GM19099 (cell line): ENCODE results near the gene KRT74.

Source experiments
- POLR2A ChIP-seq: IDR thresholded peaks from 3 replicates; pipeline ENCODE4 v1.6.1; 2011; ENCODE audit warnings: low read depth; ENCODE audit not compliant: insufficient read length; ENCODE audit errors: extremely low read depth

KRT74 gene

DNA sequence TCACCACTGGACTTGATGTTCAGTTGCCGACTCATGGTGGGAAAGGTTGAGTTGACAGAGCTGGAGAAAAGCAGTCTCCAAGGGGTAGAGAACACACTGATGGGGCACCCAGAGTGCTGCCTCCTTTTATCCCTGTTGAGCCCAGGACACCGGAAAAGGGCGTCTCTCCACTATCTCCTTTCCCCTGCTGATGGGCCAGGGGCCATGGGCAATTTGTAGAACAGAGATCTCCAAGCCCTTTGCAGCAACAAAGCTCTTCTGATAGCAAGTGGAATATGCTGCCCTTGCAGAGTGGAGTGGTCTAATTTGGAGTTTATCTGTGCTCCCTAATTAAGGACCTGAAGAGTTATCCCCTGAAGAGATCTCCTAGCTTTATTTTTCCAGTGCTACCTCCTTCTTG, at the start of gene KRT74:
TSS of gene KRT74 (minus strand) at position 101 of the 400 bp plus-strand sequence. CDS start at position 35, 66 bp downstream.
- TF ChIP-seq POLR2A, result no peak

DNA sequence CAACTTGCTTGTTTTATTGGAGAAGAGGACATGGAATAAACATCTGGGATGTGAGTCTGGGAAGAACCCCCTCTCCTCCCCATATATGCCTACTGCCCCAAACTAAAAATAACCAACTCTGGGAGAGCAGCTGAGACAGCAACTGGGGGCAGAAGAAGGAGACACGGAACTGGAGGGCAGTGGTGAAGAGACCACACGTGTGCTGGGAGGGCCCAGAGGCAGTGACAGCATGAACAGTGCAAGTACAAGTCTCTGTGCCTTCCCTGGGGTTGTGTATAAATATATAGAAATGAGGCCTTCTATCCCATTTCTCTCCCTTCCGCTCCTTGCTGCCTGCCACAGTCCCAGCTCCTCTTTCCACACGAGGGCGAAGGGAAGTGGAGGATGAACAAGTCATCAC, 48.7 kb upstream of the KRT74 start:
- no peak for TF ChIP-seq POLR2A

DNA sequence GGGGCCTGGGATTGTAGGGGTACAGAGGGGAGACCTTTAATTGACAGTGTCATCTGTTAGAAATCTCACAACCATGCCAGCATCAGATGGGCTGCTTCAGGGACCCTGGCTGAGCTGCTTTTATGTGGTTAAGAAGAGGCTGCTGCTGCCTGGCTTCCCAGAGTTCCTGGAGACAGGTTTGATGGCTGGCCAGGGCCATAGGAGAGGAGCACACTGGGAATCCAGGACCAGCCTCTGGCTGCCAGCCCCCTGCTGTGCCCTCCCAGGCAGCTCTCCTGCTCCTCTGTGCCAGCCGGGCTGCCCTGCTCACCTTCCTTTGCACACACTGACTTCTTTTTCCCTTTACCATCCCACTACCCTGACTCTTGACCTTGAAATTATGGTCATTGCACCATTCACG, 45.2 kb upstream of the KRT74 start:
- no peak for TF ChIP-seq POLR2A

DNA sequence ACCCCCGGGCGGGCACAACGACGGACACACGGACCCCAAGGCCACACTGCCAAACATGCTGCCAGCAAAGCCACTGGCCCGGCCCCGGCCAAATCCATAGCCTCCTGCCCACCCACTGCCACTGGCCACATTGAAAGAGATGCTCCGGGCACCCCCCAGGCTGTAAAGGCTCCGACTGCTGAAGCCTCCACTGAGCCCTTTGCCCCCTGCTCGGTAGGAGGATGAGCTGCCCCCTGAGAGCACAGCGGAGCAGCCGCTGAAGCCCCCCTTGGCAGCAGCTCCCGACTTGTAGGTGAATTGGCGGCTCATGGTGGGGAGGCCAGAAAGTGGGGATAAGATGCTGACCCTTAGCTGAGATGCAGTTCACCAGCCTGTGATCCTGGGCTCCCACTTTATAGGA, 44.6 kb upstream of the KRT74 start, which contains the start of gene KRT73:
TSS of gene KRT73 (minus strand) at position 344 of the 400 bp plus-strand sequence. CDS start at position 309, 35 bp downstream.
- no peak for TF ChIP-seq POLR2A

DNA sequence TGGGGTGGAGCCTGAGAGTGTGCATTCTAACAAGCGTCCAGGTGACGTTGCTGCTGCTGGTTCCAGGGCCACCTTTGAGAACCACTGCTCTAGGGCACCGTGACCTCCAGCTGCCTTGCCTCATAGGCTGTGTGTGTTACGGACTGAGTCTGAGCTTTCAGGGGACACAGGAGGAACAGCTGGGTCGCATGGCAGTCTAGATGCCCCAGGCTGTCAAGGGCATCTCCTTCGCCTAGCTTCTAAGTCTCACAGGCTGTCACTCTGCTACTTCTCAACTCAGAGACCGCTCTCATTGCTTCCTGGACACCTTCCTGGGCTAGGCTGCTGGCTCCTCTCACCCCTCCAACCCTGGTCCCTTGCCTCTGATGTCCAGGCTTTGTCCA, 43.8 kb upstream of the KRT74 start:
- no peak for TF ChIP-seq POLR2A

DNA sequence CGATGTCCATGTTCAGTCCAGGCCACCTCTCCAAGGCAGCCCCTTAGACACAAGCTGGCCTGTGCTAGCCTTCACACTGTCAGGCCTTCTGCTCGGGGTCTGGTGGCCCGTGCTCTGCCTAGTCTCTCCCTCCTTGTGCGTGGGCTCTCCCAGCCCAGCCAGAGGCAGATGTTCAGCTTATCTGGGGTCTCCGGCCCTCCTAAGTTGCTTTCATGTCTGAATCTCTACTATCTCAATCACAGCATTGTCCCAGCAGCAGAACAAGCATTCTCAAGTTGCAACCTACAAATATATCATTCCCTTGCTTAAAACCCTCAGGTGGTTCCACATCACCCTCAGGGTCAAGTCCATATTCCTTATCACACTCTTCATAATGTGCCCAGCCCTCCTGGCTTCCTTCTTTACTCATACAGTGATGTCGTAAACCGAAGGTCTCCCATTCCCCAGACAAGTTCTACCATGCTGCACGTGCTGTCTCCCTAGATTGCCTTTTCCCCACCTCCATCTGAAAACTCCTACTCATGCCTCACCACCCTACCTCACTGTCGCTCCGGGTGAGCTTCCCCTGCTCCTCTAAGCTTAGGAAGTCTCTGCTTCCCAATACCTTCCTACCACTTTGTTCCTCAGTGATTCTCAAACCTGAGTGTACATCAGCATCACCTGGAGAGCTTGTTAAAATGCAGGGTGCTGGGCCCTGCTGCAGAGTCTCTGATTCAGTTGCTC, 43.2 kb upstream of the KRT74 start:
- TF ChIP-seq POLR2A, result no peak

DNA sequence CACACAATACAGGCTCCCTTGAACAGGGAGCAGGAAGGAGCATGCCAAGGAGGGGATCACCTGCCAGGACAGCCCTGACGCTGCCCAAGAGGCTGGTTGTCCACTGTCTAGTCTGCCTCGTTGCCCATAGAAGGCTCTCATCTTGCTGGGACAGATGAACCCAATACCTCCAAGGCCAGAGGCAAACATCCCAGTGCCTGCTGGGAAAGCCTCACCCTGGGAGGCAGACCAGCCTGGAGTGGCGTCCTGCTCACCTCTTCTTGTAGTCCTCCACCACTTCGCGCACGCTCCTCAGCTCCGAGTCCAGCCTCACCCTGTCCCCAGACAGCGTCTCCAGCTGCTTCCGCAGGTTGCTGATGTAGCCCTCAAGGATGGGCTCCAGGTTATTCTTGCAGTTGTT, 42.3 kb upstream of the KRT74 start:
- TF ChIP-seq POLR2A, result no peak

DNA sequence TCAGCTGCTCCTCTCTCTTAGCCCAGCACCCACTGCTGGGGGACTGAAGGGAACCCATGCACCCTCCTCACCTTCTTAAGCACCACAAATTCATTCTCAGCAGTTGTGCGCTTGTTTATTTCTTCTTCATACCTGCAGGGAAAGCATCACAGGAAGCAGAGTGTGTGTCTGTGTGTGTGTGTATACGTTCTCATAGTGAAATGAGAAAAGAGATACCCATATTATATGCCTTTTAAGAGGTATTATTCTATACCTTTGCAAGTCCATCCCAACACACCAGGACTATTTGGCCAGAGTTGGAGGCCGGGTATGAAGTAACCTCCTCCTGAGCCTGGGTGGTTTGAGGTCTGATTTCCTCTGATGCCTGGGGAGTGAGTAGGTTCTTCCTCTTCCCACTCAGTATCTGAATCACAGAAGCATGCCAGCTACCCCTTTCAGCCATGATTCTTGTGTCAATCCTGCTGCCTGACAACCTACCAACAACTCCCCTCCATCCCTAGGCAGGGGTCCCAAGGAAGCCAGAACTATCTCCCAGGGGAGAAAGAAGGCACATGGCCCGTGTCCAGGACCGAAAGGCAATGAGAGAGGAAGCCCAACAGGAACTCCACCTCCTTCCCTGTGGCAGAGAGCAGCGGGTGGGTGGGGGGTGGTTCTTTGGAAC, 41.7 kb upstream of the KRT74 start:
- TF ChIP-seq POLR2A, result no peak

DNA sequence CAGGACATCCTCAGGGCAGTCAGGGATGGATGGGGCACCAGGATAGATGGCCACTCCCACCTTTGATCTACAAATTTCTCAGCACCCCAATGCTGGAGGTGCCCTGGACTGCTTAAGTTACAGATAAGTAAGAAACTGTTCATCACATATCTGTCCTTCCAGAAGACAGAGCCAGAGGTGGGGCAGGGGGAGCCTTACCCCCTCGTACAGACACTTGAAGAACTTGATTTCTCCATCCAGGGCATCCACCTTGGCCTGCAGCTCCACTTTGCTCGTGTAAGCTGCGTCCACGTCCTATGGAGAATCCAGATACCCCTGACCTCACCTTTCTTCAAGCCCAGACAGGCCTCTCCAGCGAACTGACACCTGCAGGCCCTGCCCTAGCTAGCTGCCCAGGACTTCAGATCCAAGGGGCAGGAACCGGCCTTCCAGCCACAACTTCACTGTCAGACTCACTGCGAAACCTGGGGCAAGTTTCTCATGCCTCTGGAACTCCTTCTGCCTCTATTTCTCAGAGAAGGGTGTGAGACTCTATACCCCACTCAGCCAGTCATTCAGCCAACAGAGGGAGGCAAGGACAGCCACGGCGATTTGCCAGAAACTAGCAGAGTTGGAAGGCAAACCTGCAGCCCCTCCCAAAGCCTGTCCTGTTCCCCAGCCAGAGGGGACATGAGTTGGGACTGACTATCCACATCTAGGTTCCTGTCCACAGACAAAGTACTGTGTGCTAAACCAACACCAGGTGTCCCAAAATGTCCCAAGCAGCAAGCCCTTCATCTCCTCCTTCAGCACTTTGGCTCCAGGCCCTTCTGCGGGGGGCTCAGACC, 41.0 kb upstream of the KRT74 start:
- TF ChIP-seq POLR2A, result no peak

DNA sequence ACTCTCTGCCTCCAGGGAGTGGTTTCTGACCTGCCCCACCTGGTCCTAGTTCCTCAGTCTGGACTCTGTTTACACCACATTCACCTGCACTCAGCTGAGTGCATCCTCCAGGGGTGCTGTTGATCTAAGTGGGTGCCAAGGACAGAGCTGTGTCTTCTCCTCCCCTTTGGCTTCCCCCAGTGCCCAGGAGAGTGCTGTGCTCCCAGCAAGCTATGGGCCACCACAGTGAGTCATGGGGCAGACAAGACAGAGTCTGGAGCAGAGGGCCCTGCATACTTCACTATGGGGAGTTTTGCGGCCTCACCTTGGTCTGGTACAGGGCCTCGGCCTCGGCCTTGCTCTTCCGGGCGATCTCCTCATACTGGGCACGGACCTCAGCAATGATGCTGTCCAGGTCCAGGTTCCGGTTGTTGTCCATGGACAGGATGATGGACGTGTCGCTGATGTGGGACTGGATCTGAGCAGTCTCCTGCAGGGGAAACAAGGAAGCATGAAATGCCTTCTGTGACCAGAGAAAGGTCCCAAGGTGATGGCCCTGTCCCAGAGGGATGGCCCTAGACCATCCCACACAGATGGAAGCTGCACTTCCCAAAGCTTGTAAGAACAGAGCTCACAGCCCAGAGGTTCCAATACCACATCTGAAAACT, 39.9 kb upstream of the KRT74 start:
- TF ChIP-seq POLR2A, result no peak

DNA sequence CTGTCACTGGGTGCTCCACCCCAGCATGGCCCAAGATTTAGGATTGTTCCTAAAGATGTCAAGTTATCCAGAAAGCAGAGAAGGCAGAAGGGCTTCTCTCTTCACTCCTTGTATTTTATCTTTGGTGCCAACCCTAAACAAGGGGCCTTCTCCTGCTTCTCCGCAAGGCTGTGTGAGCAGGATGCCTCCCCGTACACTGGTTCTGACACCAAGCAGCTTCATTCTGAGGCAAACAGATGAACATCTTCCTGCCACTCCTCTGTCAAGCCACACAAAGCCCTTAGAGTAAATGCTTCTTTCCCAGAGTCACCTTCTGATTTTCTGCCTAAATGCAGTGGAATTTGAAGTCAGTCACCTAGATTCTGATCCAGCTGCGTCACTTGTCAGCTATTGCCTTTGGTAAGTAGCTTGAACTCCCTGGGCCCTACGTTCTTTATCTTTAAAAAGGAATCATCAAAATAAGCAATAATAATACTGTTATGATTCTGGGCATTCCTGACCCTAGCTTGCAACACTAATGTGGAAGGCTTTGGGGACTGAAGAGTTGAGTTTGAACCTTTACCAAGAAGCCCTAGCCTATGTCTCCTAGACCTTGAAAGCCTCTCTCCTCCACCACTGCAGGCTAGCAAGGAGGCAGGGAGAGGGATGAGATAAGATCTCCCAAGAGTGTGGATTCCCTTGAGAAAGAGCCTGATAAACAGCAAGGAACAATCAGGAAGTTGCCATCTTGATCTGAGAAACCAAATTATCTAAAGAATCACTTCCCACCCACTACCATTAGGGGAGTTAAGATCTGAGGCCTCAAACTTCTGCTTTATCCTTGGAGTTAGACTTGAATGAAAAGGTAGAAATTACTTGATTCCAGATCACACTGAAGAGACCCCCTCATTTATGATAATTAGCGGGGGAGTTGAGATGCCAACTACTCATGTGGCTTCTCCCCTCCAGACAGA, 39.1 kb upstream of the KRT74 start:
- no peak for TF ChIP-seq POLR2A

DNA sequence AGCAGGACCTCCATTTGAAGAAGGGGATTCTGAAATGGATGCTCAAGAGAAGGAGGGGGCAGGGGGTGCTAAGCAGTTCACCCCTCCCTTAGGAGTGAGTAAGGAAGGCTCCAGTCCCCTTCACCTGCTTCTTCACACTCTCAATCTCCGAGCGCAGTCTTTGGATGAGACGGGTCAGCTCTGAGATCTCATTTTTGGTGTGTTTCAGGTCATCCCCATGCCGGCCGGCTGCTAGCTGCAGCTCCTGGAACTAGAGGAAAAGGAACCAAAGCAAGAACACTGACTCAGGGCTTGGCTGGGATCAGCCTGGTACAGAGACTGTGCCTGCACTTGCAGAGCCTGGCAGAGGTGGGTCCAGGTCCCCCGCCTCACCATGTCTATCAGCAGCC, 37.4 kb upstream of the KRT74 start:
- TF ChIP-seq POLR2A, result no peak

DNA sequence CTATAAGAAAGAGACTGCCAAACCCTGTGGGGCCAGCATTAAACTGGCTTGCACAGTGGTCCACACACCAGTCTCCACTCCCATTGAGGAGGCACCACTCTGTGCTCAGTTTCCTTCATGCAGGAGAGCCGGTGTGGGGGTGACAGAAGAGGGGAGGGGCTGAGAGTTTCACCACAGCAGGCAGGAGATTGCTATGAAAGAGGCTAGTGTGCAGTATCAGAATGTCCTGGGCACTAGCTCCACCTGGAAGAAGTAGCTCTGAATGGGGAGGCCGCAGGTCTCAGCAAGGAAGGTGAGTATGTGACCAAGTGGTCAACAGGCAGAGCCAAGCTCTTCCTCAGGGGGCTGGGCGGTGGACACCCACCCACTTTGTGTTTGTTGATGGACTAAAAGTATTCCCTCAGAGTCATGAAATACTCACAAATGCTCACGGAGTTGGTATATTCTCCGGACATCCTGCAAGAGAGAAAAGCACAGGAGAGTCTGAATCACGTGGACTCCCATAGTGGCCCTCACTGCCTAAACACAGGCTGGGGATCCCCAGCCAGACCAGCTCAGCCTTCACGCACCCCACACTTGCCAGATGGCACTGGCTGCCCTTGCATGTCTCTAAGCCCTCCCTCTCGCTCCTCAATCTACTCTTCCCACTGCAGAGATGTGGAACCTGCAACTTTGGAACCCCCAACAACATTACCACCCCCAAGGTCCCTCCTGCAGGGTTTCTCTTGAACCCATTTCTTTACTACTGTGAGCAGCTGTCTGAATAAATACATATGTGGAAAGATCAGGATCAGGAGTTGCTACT, 35.4 kb upstream of the KRT74 start:
- TF ChIP-seq POLR2A, result no peak

DNA sequence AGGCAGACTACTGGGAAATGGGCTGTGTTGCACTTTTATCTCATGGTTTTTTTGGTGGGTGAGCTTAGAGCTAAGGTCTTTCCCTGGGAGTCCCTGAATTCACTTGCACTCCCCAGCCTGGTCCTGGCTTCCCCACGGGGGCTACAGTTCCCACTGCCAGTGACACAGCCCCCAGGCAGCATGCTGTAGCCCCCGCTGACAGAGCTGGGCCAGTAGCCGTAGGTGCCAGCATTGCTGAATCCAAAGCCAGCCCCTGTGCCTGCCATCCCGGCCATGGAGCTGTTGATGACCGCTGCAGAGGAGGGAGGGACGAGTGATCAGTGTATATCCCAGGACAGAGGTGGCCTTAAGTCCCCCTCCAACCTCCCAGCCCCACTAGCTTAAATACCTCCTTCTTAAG, 34.5 kb upstream of the KRT74 start:
- TF ChIP-seq POLR2A, result no peak

DNA sequence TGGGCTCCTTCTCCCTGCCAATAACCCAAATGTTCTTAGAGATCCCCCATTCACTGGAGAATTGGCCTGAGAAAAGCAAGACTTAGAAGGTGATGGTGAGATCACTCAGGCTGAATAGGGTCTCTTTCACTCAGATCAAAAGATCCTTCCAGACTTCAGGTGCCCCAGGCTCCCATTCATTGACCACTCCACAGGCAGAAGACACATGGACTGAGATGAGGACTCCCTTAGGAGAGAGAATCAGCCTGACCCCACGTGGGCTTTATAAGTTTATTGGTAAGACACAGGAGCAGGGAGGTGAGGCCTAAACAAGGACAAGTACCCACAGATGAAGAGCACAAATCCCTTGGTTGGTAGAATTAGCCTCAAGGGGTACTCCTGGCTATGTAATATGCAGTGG, 33.7 kb upstream of the KRT74 start:
- TF ChIP-seq POLR2A, result no peak
